HG03060 (cell line): Measurements from ENCODE around the gene VAV3.

ENCODE experiments used
- ATAC-seq: cut with Tn5 transposase; IDR thresholded peaks from one replicate; pipeline ENCODE4 v1.9.1; 2021; ENCODE audit warnings: low read depth, moderate number of reproducible peaks; ENCODE audit not compliant: unreplicated experiment

VAV3 gene

GRCh38 chr1:107975851-107976250 is 10.9 kb upstream of the VAV3 start:
- ATAC-seq, result no peak

- no peak for ATAC-seq
Measured at GRCh38 chr1:107974090-107974489, 9.1 kb upstream of the VAV3 start.

GRCh38 chr1:107972391-107973180 is 7.6 kb upstream of the VAV3 start:
- no peak for ATAC-seq

GRCh38 chr1:107966550-107966949 is 1.6 kb upstream of the VAV3 start:
- ATAC-seq, result no peak

- no peak for ATAC-seq
Measured at GRCh38 chr1:107964336-107965109, 457 bp downstream of the VAV3 start.

GRCh38 chr1:107963601-107964335 is 1.2 kb downstream of the VAV3 start:
- peak; percentile 79 for ATAC-seq

GRCh38 chr1:107963008-107963407 is 2.0 kb downstream of the VAV3 start:
- no peak for ATAC-seq

- no peak for ATAC-seq
Measured at GRCh38 chr1:107954719-107955415, 10.1 kb downstream of the VAV3 start.

- ATAC-seq, result no peak
Measured at GRCh38 chr1:107954126-107954525, 10.9 kb downstream of the VAV3 start.

GRCh38 chr1:107953556-107953955 is 11.4 kb downstream of the VAV3 start:
- ATAC-seq, result no peak

- ATAC-seq, result no peak
Measured at GRCh38 chr1:107952989-107953388, 12.0 kb downstream of the VAV3 start.

- ATAC-seq, result no peak
Measured at GRCh38 chr1:107950464-107950863, 14.5 kb downstream of the VAV3 start.

GRCh38 chr1:107949467-107950253 is 15.3 kb downstream of the VAV3 start:
- peak; percentile 73 for ATAC-seq

- ATAC-seq, result no peak
Measured at GRCh38 chr1:107946794-107947193, 18.2 kb downstream of the VAV3 start.

- ATAC-seq, result no peak
Measured at GRCh38 chr1:107943694-107944093, 21.3 kb downstream of the VAV3 start.

GRCh38 chr1:107942814-107943213 is 22.2 kb downstream of the VAV3 start:
- no peak for ATAC-seq

GRCh38 chr1:107941531-107941930 is 23.4 kb downstream of the VAV3 start:
- no peak for ATAC-seq

GRCh38 chr1:107941123-107941522 is 23.9 kb downstream of the VAV3 start:
- no peak for ATAC-seq

- ATAC-seq, result no peak
Measured at GRCh38 chr1:107940701-107941100, 24.3 kb downstream of the VAV3 start.
